ENCODE data around the gene TTC32.

GRCh38 chr2:19901442-19902215 is at the start of gene TTC32:
- no peak for TF ChIP-seq CTCF (IDR thresholded peaks at IDR 0.05)
- no peak for TF ChIP-seq EP300 (IDR thresholded peaks at IDR 0.05)
- peak; percentile 74 to 93 for TF ChIP-seq POLR2A (IDR thresholded peaks at IDR 0.05)

Data from suprapubic skin (tissue), 3 donors.